Stimulated activated CD8-positive, alpha-beta memory T cell treated with anti-CD3 and anti-CD28 coated beads, Interleukin-7, amount 100 ng/mL, for 4 hours (primary cell): ENCODE results near the gene OXSR1.
"Not testable (repeated sequence)": the region's sequence is repeated elsewhere in the genome, so short reads cannot be mapped to it uniquely, and the experiment has no call there.

ENCODE experiments used
- DNase-seq, 2 donors: peaks; one replicate each; pipeline ENCODE4 v3.0.0-alpha.2; 2020; ENCODE audit warnings: low read depth in 2 of 2

The OXSR1 gene

DNA sequence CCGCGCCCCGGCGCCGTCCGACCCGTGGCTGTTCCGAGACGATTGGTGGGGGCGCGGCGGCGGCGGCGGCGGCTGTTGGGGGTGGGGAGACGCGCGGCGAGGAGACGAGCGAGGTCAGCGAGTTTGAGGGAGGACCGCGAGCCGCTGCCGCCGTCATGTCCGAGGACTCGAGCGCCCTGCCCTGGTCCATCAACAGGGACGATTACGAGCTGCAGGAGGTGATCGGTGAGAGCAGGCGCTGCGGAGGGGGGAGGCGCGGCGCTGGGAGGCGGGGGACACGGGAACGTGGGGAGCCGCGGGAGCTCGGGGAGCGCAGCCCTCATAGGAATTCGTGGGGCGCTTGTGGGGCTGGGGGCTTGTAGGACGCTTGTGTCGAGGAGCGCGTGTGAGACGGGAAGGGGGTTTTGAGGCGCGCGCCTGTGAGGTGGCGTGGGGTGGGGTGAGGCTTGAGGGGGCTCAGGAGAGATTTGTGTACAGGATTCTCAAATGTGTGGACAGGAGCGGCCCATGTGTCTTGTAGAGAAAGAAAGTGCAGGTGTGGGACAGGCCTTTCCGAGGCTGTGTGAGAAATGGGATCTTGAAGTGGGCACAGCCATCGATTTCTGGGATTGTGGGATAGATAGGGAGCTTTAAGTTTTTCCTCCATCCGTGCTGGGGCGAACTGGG, 518 bp downstream of the OXSR1 start:
- DNase-seq = peak in 1 of 2 donors; percentile 8

DNA sequence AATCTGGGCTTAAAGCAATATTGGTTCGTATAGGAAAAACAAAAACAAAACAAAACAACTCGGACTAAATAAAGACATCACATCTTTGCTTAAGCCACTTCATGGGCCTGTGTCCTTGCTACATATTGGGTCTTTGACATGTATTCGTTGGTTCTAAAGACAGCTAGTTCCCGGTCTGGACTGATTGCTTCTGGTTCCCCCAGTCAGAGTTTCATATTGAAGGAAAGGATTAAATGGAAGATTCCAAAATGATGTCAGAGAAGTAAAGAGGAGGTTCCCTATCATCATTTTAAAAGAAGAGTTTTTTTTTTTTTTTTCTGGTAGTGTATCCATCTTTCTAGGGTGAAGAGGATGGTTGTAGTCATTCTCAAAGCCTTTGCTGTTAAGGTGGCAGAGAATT, 2.3 kb downstream of the OXSR1 start:
- no peak for DNase-seq

DNA sequence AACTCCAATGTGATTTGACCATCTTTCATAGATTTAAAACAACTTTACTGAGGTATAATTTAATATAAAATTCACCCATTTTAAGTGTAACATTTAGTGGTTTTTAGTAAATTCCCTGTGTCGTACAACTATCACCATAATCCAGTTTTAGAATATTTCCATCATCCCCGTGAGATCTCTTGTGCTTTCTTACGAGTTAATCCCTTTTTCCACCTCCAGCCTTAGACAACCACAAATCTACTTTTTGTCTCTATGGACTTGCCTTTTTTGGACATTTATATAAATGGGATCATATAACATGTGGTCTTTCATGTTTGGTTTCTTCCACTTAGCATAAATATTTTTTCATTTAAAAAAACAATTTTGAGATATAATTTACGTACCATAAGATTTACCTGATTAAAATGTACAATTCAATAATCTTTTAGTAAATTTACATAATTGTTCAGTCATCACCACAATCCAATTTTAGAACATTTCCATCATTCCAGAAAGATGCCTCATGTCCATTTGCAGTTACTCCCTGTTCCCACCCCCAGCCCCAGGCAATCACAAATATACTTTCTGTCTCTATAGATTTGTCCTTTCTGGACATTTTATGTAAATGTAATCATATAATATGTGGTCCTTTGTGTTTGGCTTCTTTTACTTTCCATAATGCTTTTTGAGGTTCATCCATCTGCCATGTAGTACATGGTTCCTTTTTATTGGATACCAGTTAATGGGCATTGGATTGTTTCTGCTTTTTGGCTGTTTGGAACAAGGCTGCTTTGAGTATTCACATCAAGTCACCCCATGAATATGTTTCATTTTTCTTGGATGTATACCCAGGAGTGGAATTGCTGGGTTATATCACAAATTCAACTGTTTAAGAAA, 3.1 kb downstream of the OXSR1 start:
- DNase-seq = no peak

DNA sequence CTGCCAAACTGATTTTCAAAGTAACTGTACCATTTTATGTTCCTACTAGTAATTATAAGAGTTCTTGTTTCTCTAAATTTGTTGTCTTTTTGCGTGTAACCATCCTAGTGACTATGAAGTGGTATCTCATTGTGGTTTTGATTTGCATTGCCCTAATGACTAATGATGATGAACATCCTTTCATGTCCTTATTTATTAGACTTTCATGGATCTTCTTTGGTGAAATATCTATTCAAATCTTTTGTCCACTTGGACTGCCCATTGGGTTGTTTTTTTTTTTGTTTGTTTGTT, 3.6 kb downstream of the OXSR1 start:
- no peak for DNase-seq

DNA sequence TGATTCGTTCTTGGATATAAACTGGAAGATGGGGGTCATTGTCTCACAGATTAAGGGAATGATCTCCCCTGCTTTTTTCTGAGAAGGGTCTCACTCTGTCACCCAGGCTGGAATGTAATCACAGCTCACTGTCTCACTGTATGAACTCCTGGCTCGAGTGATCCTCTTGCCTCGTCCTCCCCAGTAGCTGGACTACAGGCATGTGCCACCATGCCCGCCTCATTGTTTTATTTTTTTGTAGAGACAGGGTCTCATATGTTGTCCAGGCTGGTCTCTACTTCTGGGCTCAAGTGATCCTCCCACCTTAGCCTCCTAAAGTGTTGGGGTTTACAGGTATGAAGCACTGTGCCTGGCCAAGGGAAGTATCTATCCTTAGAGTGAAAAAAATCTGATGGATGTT, 5.4 kb downstream of the OXSR1 start:
- DNase-seq = no peak

DNA sequence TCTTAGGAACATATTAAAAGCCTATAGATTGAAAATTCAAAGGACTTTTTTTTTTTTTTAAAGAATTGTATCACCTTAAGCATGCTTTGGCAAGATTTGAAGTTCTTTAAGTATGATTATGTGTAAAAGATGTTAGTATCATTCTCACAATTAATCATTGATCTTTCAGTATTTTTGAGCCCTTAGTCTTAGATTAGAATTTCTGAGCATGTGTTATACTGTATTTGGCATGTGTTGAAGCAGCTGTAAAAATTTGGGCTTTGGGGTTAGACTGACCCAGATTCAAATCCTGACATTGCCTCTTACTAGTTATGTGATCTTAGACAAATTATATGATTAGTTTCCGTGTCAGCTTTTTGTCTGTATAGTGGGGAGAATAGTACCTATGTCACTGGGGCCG, 6.3 kb downstream of the OXSR1 start:
- no peak for DNase-seq

DNA sequence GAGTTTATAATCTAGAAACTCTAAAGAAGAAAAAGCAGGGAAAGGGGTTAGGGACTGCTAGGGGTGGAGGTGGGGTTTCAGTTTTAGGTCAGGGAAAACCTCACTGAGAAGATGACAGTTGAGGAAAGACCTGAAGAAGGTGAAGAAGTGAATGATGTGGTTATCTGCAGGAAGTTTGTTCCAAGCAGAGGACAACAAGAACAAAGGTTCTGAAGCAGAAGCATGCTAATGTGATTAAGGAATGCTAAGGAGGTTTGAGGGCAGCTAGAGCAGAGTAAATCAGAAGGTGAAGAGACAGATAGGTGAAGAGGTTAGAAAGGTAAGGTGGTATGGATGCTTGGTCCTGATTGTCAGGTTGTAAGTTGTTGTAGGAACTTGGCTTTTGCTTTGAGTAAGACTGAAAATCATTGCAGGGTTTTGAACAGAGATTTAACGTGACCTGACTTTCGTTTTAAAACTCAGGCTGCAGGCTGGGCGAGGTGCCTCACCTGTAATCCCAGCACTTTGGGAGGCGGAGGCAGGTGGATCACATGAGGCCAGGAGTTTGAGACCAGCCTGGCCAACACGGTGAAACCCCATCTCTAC, 8.6 kb downstream of the OXSR1 start:
- DNase-seq = no peak

DNA sequence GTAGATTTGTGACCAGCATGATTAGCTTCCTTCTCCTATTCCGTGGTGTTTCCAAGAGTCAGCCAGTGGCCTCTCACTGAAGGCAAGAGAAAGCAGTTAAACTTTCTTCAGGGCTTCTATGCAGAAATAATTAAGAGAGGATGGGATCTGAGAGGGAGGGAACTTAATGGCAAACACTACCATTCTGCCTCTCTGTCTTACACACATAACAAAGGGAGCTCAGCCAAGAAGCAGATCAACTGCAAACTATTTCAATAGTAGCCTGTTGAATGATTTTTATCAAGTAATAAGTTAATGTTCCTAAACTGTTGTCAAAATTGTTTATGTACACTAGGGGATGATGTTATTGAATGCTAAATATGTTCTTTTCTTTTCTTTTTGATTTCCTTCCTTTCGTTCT, 11.8 kb downstream of the OXSR1 start:
- DNase-seq = no peak

DNA sequence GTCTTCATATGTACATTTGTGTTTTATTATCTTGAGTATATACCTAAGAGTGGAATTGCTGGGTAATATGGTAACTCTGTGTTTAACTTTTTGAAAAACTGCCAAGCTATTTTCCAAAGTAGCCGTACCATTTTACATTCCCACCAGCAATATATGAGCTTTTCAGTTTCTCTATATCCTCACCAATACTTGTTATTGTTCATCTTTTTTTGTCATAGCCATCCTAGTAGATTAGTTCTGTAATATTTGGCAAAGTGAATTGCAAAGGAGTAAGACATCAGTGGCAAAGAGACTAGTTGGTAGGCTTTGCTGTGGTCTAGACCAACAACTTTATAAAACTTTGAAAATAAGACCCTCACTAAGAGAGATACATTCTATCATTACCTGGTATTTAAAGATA, 21.4 kb downstream of the OXSR1 start:
- no peak for DNase-seq

DNA sequence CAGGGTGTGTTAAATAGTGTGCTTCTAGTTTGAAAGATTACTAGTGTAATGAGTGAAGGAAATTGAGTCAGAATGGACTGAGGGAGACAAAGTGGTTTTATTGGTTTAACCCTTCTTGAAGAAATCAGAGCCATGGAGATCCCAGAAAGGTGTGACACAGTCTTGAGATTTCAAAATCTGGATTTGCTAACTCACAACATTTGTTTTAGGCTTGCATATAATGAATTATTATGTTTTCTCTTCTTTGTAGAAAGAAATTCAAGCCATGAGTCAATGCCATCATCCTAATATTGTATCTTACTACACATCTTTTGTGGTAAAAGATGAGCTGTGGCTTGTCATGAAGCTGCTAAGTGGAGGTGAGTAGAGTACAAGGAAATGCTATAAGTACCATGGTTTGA, 25.1 kb downstream of the OXSR1 start:
- no peak for DNase-seq

DNA sequence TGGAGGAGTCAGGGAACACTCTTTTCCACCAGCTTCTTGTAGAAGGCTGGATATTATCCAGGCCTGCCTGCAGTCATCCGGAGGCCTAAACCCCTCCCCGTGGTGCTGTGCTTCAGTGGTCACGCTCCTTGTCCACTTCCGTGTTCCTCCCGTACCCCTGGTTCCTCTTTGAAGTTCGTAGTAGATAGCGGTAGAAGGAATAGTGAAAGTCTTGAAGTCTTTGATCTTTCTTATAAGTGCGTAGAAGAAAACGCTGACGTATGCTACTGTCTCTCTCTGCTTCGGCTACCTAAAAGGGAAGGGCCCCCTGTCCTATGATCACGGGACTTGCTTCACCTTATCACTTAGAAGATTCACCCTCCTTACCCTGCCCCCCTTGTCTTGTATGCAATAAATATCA, 37.6 kb downstream of the OXSR1 start:
- not testable (repeated sequence) for DNase-seq

DNA sequence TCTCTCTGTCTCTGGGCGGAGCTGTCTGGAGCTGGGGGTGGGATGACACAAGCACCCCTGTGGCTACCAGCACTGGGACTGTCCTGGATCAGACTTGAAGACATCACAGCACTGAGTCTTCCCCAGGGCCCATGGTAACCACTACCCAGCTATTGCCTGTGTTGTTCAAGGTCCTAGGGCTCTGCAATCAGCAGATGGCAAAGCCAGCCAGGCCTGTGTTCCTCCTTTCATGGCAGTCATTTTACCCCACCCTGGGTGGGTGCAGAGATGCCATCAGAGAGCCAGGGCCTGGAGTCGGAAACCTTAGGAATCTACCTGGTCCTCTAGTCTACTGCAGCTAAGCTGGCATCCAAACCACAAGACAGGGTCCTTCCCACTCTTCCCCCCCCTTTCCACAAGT, 38.4 kb downstream of the OXSR1 start:
- no peak for DNase-seq

DNA sequence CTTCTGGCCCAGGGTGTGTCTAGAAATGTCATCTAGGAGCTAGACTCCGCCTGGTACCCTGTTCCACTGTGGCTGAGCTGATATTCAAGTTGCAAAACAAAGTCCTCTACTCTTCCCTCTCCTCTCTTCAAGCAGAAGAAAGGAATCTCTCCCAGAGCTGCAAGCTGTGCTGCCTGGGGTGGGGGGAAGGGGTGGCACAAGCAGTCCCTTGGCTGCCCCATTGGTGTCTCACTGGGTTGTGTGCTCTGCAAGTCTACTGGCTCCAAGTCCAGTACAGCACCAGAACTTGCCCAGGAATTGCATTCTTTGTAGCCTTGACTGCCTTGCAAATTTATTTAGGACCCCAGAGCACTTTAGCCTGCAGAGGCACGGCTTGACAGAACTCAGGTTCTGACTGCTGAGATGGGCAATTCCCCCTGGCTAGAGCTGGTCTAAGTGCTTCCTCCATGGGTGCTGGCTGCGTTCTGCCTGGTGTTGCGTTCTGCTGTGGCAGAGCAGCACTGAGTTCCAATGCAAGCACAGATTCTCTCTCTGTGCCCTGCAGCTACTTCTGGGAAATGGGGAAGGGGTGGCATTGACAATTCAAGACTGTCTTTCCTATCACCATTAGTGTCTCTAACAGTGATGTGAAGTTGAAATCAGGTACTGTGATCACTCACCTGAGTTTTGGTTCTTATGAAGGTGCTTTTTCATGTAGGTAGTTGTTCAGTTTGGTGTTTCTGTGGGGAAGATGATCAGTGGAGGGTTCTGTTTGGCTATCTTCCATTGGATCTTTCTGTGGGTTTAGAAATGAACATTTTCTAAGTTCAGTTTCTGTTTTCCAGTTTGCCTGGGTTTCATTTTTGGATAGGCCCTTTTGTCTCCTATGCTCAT, 39.5 kb downstream of the OXSR1 start:
- DNase-seq = no peak

DNA sequence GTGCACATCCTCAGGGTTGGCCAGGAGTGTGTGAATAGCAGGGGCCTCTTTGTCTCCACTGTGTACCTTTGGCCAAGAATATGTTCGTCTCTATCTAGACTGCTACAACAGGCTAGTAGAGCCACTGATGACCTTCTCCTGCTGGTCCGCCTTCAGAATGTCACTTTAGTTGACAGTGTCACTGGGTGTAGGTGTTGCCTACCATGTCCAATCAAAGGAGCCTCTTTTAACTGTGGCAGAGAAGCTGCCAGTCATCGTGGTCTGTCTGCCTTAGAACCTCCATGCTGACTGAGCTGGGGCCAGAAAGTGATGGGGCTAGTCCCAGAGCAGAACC, 40.1 kb downstream of the OXSR1 start:
- DNase-seq = no peak

DNA sequence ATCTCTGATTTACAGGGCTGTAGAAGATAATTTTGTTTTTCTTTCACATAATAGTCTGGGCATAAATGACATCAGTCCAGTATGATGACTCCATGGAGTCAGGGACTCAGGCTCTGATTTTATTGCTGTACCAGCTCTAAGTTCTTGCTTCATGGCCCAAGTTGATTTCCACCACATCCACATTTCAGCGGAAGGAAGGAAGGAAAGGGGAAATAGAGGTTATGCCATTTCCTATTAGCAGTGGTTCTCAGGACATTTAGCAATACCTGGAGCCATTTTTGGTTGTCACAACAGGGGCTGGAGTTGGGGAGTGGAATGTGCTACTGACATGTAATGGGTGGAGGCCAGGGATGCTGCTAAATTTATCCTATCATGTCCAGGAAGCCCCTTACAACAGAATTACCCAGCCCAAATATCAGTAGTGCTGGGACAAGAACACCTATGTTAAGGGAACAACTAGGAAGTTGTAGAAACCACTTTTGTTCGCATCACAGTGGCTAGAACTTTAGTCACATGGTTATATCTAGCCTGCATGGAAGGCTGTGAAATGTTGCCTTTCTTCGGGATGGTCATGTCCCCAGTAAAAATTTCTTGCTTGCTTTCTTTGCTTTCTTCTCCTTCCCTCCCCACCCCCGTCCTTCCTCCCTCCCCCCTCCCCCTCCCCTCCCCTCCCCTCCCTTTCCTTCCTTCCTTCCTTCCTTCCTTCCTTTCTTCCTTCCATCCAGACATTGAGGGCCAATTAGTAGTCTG, 42.1 kb downstream of the OXSR1 start:
- no peak for DNase-seq

DNA sequence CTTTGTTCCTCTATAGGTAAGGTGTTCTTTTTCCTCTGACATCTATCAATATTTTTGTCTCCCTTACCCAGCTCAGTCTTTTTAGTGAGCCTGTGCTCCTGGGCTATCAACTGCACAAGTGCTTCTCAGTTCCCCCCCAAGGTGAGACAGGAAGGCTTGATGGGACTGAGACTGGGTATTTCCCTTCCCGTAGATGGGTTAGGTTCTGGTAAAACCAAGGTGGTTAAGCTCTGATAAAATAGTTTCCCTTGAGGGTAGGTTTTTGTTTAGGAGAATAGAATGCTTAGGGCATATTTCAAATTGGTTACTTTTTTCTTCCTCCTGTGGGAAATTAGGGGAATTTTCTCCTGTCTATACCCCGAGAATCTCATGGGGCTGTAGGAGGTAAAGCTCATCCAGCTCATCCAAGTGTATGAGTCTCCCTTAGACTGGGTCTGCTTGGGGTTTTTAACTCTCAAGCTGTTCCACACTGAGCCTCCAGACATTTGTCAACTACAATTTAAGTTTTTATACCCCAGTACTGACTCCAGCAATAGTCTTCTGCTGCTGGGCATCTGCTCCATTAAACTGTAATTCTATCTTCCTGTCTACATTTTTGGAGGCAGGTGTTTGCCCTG, 44.9 kb downstream of the OXSR1 start:
- DNase-seq = no peak

DNA sequence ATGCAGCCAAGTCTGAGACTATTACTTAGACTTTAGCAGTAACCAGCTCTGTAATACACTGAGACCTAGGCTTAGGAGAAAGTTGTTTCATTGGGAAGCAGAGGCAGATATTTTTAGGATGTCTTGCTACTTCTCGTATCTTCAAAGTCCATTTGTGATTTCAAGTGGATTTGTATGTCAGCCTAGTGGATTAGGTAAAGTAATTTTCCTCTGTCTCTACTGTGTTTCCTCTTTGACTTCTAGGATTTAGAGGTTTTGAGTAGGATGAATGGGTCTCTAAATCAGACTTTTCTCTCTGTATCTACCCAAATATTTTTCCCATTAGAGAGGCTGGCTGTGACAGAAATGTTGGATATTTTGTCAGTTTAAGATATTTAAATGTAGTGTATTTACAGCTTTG, 46.8 kb downstream of the OXSR1 start:
- DNase-seq = no peak

DNA sequence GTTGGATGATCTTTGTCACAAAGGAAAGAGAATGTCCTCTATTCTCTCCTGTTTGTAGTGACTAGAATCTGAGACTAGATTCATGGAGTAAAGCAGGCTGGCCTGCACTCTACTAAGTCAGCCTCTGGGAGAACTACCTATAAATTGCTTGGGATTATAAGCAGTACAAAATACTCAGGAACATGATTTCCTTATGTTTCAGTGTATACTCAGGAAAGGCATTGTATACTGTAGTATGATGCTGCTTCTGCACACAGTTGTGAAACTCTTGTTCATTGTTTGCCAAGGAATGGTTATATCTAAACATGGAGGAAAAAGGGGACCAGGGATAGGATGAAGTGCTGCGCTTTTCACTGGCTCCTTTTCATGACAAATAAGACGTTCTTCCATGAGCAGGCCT, 49.2 kb downstream of the OXSR1 start:
- DNase-seq = no peak

DNA sequence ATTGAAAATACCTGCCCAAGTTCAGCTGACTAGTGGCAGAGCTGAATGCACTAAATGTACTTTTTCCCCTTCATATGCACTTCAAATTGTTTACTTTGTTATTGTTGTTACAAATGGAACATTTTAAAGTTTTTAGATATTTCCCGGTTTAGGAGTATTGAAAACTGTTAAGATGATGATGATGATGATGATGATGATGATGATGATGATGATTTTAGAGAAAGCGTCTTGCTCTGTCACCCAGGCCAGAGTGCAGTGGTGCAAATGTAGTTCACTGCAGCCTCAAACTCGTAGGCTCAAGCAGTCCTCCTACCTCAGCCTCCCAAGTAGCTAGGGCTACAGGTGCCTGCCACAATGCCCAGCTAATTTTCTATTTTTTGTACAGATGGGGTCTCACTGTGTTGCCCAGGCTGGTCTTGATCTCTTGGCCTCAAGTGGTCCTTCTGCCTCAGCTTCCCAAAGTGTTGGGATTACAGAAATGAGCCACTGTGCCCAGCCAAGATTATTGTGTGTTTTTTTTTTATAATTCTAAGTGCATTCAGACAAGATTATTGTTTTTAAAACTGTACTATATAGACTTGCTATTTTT, 54.4 kb downstream of the OXSR1 start:
- DNase-seq = no peak

DNA sequence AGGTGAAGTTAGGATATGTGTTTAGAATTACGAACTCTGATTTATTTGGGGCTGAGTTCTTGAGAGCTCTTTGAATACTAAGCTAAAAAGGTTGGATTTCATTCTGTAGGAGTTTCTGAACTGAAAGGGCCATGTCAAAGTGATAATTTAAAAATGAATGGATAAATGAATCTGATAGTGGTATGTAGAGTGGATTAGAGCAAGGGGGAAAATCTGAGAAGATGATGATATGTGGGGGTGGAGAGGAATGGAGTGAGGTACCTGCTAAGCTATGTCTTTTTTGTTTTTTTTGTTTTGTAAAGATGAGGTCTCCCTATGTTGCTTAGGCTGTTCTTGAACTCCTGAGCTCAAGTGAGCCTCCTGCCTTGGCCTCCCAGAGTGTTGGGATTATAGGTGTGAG, 55.7 kb downstream of the OXSR1 start:
- DNase-seq = no peak
